GM23248 (cell line): Measurements from ENCODE around the gene ZFAND5. TPM values are rescaled to one million over a fixed set of nuclear protein-coding genes. Genes with fewer than 3 reads are reported as not detected.

Source experiments
- DNase-seq: peaks from one replicate; pipeline ENCODE4 v3.0.0-alpha.2; 2015
- H2AFZ ChIP-seq: fragments of 200-600 bp; sonication (generic); 2 replicates; pipeline ENCODE4 v1.6.1; 2016; ENCODE audit warnings: antibody characterized with exemption
- H3F3A ChIP-seq: fragments of 200-600 bp; sonication (generic); 2 replicates; pipeline ENCODE4 v1.6.1; 2016; ENCODE audit warnings: mild to moderate bottlenecking, antibody characterized with exemption, mixed run types; ENCODE audit not compliant: insufficient read depth
- H3K27ac ChIP-seq: fragments of 200-600 bp; sonication (generic); 2 replicates; pipeline ENCODE4 v1.5.1; 2016; ENCODE audit warnings: mild to moderate bottlenecking
- H3K27me3 ChIP-seq: fragments of 200-600 bp; sonication (generic); replicated peaks from 2 replicates; pipeline ENCODE4 v1.6.1; 2016; ENCODE audit warnings: mild to moderate bottlenecking; ENCODE audit not compliant: insufficient read depth
- H3K36me3 ChIP-seq: fragments of 200-600 bp; sonication (generic); 2 replicates; pipeline ENCODE4 v1.6.1; 2016; ENCODE audit warnings: low read depth, mild to moderate bottlenecking
- H3K4me1 ChIP-seq: fragments of 200-600 bp; sonication (generic); 2 replicates; pipeline ENCODE4 v1.6.1; 2016; ENCODE audit warnings: mild to moderate bottlenecking; ENCODE audit not compliant: insufficient read depth
- H3K4me2 ChIP-seq: fragments of 200-600 bp; sonication (generic); one replicate; pipeline ENCODE4 v1.6.1; 2016; ENCODE audit warnings: mild to moderate bottlenecking; ENCODE audit not compliant: unreplicated experiment
- H3K4me3 ChIP-seq: fragments of 200-600 bp; sonication (generic); 2 replicates; pipeline ENCODE4 v1.5.1; 2016; ENCODE audit warnings: mild to moderate bottlenecking
- H3K79me2 ChIP-seq: fragments of 200-600 bp; sonication (generic); 2 replicates; pipeline ENCODE4 v1.6.1; 2016; ENCODE audit warnings: mild to moderate bottlenecking; ENCODE audit not compliant: insufficient read depth
- H3K9ac ChIP-seq: fragments of 200-600 bp; sonication (generic); 2 replicates; pipeline ENCODE4 v1.6.1; 2016; ENCODE audit warnings: mild to moderate bottlenecking
- H3K9me2 ChIP-seq: fragments of 200-600 bp; sonication (generic); 2 replicates; pipeline ENCODE4 v1.6.1; 2016; ENCODE audit warnings: mixed run types, mild to moderate bottlenecking, moderate library complexity; ENCODE audit not compliant: insufficient read depth
- H3K9me3 ChIP-seq: fragments of 200-600 bp; sonication (generic); one replicate; pipeline ENCODE4 v1.6.1; 2017; ENCODE audit warnings: low read depth
- H4K20me1 ChIP-seq: fragments of 200-600 bp; sonication (generic); 2 replicates; pipeline ENCODE4 v1.6.0; 2016; ENCODE audit not compliant: insufficient read depth
- EZH2 ChIP-seq: fragments of 200-600 bp; sonication (generic); IDR thresholded peaks from 2 replicates; pipeline ENCODE4 v1.6.1; 2018; ENCODE audit warnings: antibody characterized with exemption, mild to moderate bottlenecking; ENCODE audit not compliant: insufficient read depth, poor library complexity, severe bottlenecking
- EZH2phosphoT487 ChIP-seq: fragments of 200-600 bp; sonication (generic); IDR thresholded peaks from 2 replicates; pipeline ENCODE4 v1.6.1; 2018; ENCODE audit warnings: antibody characterized with exemption, moderate library complexity, mild to moderate bottlenecking, low read depth; ENCODE audit not compliant: insufficient read depth
- WGBS, 2 experiments: methylation state at CpG; one replicate each; pipeline ENCODE4 v1.1.6; 2015 to 2017; ENCODE audit warnings: low lambda C conversion rate in 2 of 2, low coverage in 1 of 2; ENCODE audit errors: missing lambda C conversion rate in 2 of 2; 5-methylcytosine and 5-hydroxymethylcytosine counted together
- in situ Hi-C: fragments of 300-500 bp; cut with MboI; formaldehyde crosslinking; loops from 2 replicates; pipeline ENCODE4 v1.15.0; 2020
- polyA plus RNA-seq: library from polyadenylated mRNA; unstranded; fragments of >200 nt; fragmentation: Nextera tagmentation; extraction: Ambion mirVana; gene quantifications from 2 replicates; pipeline ENCODE4 v1.2.1, GENCODE V29; 2016
- total RNA-seq: library from RNA; depleted of rRNA; stranded (reverse); fragments of >200 nt; shearing (Covaris generic); gene quantifications from 2 replicates; pipeline ENCODE4 v1.2.3, GENCODE V29; 2014

Gene ZFAND5
- total and polyA plus RNA-seq, 2 experiments from 2014 or later: 178 to 184 TPM

- peaks cover 40% of the 10 kb centered on the region for H3F3A ChIP-seq
- H3K27me3 ChIP-seq: no peaks in the 10 kb centered on the region
- H3K4me3 ChIP-seq: peak overlapping the region; percentile 77
- no peaks in the 10 kb centered on the region for H3K9me2 ChIP-seq
- peaks cover 4% of the 10 kb centered on the region; the same call in 1 of the 2 replicates for H4K20me1 ChIP-seq
- H3K36me3 ChIP-seq: peaks cover 19% of the 10 kb centered on the region; the same call in 1 of the 2 replicates
- peak; percentile 94 for DNase-seq
- peaks cover 42% of the 10 kb centered on the region for H3K79me2 ChIP-seq
- in situ Hi-C loops: no loop called here
- H3K4me2 ChIP-seq: peak overlapping the region; percentile 87
- H3K9me3 ChIP-seq: no peaks in the 10 kb centered on the region
- peaks cover 6% of the 10 kb centered on the region for H3K4me1 ChIP-seq
- peak overlapping the region; percentile 84 for H2AFZ ChIP-seq
- peak overlapping the region; percentile 98 for H3K9ac ChIP-seq
- peak overlapping the region; percentile 100 for H3K27ac ChIP-seq
- TF ChIP-seq EZH2phosphoT487 (no peak), EZH2 (no peak)
- WGBS, 2 experiments: 2% methylated on average over 38 of the region's 38 CpGs
Measured at GRCh38 chr9:72365525-72366256, 683 bp upstream of the ZFAND5 start.

GRCh38 chr9:72363908-72364678 lies 915 bp downstream of the ZFAND5 start:
- Histone ChIP-seq H4K20me1 (peaks cover 16% of the 10 kb centered on the region; the same call in 1 of the 2 replicates), H3K9me2 (no peaks in the 10 kb centered on the region)
- in situ Hi-C loops: no loop called here

GRCh38 chr9:72363236-72363635 lies 1.8 kb downstream of the ZFAND5 start:
- Histone ChIP-seq H3K9ac (peak overlapping the region; percentile 98), H3K4me2 (peak overlapping the region; percentile 98), H3F3A (peaks cover 58% of the 10 kb centered on the region), H3K27me3 (no peaks in the 10 kb centered on the region), H3K9me2 (no peaks in the 10 kb centered on the region), H4K20me1 (peaks cover 16% of the 10 kb centered on the region; the same call in 1 of the 2 replicates), H3K4me1 (peaks cover 30% of the 10 kb centered on the region), H2AFZ (no peak overlapping the region), H3K9me3 (no peaks in the 10 kb centered on the region), H3K36me3 (peaks cover 43% of the 10 kb centered on the region), H3K4me3 (peak overlapping the region; percentile 89), H3K79me2 (peaks cover 67% of the 10 kb centered on the region), H3K27ac (peak overlapping the region; percentile 100)
- in situ Hi-C loops: no loop called here
- WGBS, 2 experiments: 0% methylated on average over 2 of the region's 2 CpGs
- TF ChIP-seq EZH2 (no peak), EZH2phosphoT487 (no peak)
- DNase-seq: peak; percentile 19

More at GRCh38 chr9:72363908-72364678, 915 bp downstream of the ZFAND5 start:
- TF ChIP-seq EZH2: no peak
- TF ChIP-seq EZH2phosphoT487: no peak
- DNase-seq: peak; percentile 82
- H3K9ac ChIP-seq: peak overlapping the region; percentile 98
- H3F3A ChIP-seq: peaks cover 56% of the 10 kb centered on the region
- peaks cover 22% of the 10 kb centered on the region for H3K4me1 ChIP-seq
- H3K79me2 ChIP-seq: peaks cover 58% of the 10 kb centered on the region
- peaks cover 35% of the 10 kb centered on the region for H3K36me3 ChIP-seq
- H2AFZ ChIP-seq: no peak overlapping the region
- H3K27me3 ChIP-seq: no peaks in the 10 kb centered on the region
- peak overlapping the region; percentile 100 for H3K27ac ChIP-seq
- no peaks in the 10 kb centered on the region for H3K9me3 ChIP-seq
- 0 to 2% methylated on average over 33 to 45 of the region's 73 CpGs for WGBS, 2 experiments
- H3K4me2 ChIP-seq: peak overlapping the region; percentile 98
- peak overlapping the region; percentile 89 for H3K4me3 ChIP-seq

DNA sequence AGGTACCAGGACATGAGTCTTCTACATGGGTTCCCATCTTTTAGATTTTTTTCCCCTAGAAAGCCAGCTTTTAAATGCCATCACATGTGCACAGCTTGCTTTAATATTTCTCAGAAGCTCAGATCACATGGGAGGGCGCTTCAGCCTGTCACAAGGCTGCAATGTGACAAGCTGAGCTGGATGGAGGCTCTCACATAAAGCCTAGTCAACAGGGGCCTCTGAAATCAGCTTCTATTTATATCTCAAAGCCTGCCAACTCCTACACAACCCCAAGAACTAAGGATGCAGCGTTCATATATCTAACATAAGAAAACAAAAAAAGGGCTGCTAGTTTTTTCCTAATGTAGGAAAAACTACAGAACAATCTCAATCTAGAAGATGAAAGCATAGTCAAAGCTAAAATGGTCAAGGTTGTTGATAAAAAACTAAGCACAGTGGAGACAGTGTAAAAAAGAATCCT lies 2.3 kb downstream of the ZFAND5 start:
- H3K4me2 ChIP-seq: peak overlapping the region; percentile 98
- H3K27me3 ChIP-seq: no peaks in the 10 kb centered on the region
- H3K9ac ChIP-seq: peak overlapping the region; percentile 98
- TF ChIP-seq EZH2phosphoT487 (no peak), EZH2 (no peak)
- H3K4me1 ChIP-seq: peaks cover 36% of the 10 kb centered on the region
- peak; percentile 92 for DNase-seq
- H3K27ac ChIP-seq: peak overlapping the region; percentile 100
- peaks cover 16% of the 10 kb centered on the region; the same call in 1 of the 2 replicates for H4K20me1 ChIP-seq
- no peaks in the 10 kb centered on the region for H3K9me2 ChIP-seq
- peaks cover 72% of the 10 kb centered on the region for H3K79me2 ChIP-seq
- no peaks in the 10 kb centered on the region for H3K9me3 ChIP-seq
- H3K4me3 ChIP-seq: peak overlapping the region; percentile 89
- WGBS, 2 experiments: 0 to 2% methylated on average over 2 of the region's 2 CpGs
- H2AFZ ChIP-seq: no peak overlapping the region
- H3K36me3 ChIP-seq: peaks cover 48% of the 10 kb centered on the region
- in situ Hi-C loops: no loop called here
- peaks cover 63% of the 10 kb centered on the region for H3F3A ChIP-seq
